HFF-Myc (cell line): ENCODE results near the gene LRRC53.

Experiments used
- DNase-seq: peaks from one replicate; pipeline ENCODE4 v3.0.0-alpha.2; 2011; ENCODE audit warnings: low read depth; ENCODE audit errors: extremely low read depth
- H3K4me3 ChIP-seq: replicated peaks from 2 replicates; pipeline ENCODE4 v1.5.1; 2011; ENCODE audit warnings: low read depth, mild to moderate bottlenecking, control low read depth, low read length
- TF ChIP-seq, protein P1 (sequence below): IDR thresholded peaks from 2 replicates; pipeline ENCODE4 v1.5.1; 2012; ENCODE audit warnings: mild to moderate bottlenecking, low read depth, low read length, control low read depth; ENCODE audit errors: missing control alignments

Gene LRRC53

DNA sequence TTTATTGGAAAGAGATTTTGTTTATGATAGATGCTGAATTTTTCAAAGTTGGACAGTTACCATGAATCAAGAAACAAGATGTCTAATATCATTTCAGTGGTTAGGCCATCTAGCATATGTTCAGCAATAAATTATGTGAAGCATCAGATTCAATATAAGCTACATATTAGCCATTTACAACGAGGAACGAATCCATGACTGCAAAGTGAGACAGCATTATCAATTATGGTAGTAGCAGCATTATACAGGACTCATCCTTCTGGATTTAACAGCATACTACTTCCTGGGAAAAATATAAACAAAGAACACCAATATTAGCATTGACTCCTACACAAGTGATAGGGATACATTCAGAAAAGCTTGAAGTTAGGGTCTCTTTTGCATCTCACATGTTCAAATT lies 59.1 kb downstream of the LRRC53 start:
- H3K4me3 ChIP-seq = no peak overlapping the region
- no peak for DNase-seq
- TF ChIP-seq, protein P1, sequence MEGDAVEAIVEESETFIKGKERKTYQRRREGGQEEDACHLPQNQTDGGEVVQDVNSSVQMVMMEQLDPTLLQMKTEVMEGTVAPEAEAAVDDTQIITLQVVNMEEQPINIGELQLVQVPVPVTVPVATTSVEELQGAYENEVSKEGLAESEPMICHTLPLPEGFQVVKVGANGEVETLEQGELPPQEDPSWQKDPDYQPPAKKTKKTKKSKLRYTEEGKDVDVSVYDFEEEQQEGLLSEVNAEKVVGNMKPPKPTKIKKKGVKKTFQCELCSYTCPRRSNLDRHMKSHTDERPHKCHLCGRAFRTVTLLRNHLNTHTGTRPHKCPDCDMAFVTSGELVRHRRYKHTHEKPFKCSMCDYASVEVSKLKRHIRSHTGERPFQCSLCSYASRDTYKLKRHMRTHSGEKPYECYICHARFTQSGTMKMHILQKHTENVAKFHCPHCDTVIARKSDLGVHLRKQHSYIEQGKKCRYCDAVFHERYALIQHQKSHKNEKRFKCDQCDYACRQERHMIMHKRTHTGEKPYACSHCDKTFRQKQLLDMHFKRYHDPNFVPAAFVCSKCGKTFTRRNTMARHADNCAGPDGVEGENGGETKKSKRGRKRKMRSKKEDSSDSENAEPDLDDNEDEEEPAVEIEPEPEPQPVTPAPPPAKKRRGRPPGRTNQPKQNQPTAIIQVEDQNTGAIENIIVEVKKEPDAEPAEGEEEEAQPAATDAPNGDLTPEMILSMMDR = no peak

DNA sequence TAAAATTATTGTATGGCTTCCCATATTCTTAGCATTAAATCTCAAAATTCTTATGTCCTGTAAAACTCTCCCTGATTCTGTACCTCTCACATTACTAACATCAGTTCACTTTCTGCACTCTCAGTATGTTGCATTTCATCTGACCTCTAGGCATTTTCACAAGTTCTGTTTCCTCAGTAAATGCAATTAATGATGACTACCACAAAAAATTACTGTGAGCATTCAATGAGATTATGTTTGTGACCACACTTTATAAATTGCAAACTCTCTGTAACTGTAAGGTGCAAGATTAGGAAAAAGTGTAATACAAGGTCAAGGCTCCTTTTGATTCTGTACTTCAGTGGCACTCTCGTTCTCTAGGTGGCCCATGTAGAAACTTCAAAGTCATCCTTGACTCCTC lies 60.4 kb downstream of the LRRC53 start:
- H3K4me3 ChIP-seq = no peak overlapping the region
- no peak for DNase-seq
- TF ChIP-seq, protein P1 = no peak

DNA sequence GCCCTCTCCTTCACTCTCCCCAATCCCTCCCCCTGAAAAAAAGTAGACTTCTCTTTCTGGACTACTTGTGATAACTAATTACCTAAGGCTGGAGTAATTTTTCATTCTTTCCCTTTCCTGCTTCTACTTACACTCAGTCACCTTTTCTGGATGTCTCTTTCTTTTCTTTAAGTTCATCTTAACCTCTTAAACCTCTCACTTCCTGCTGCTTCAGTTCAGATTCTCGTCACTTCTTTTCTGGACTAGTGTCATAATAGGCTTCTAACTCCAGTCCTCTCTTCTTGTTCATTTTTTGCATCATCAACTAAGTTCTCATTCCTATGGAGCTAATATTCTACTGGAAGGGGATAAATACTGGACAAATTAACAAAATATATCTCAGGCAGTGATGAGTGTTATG lies 75.4 kb downstream of the LRRC53 start:
- TF ChIP-seq, protein P1 = no peak
- no peak for DNase-seq

DNA sequence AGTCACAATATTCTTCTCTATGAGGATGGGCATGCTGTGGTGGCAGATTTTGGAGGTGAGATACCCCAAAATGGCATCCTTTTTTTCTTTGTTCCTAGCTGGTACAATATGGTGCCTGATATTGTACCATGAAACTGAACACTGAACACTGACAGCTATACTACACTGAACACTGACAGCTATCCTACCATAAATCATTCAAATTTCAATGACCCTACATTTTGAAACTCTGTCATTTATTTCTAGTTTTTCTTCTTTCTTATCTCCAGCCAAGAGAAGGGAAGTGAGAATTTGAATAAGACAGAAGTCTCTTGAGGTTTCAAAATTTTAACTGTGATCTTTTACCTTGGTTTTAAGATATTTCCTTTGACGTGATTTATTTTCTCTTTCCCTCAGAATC lies 76.3 kb downstream of the LRRC53 start:
- TF ChIP-seq, protein P1 = no peak
- no peak overlapping the region for H3K4me3 ChIP-seq
- no peak for DNase-seq

More for the DNA sequence above, 75.4 kb downstream of the LRRC53 start:
- no peak overlapping the region for H3K4me3 ChIP-seq

DNA sequence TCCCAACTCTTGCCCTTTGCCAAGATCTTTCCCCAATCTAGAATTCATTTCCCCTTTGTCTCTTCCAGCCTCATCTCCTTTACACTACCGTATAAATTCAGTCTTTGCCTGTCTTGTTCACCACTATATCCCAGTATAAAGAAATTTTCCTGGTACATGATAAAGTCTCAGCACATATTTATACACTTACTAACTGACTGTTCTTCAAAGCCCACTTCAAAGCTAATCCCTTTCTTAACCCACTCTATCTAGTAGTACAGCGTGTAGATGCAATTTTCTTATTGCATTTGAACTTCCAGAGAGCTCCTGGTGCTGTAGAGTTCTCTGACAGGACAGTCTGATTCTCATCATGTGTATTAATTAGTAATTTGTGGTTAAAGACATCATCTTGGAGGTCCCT lies 78.1 kb downstream of the LRRC53 start:
- DNase-seq = no peak
- TF ChIP-seq, protein P1 = no peak
- no peak overlapping the region for H3K4me3 ChIP-seq

DNA sequence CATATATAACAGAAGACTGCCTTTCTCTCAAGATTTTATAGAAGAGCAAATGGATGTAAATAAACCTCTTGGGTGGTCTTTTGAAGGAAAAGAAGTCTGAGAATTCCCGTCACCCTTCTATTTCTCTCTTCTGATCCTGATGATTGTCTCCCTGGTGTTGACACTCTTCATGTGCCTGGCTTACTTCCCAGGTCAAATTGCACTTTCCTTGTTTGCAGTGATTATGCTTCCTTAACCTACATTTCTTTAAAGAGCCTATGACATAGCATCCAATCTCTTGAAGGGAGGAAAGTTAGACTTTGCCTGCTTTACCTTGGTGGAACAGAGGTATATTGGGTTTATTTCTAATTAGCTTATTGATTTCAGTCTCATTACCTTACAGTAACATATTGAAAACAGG lies 80.1 kb downstream of the LRRC53 start:
- H3K4me3 ChIP-seq = no peak overlapping the region
- TF ChIP-seq, protein P1 = no peak
- no peak for DNase-seq

DNA sequence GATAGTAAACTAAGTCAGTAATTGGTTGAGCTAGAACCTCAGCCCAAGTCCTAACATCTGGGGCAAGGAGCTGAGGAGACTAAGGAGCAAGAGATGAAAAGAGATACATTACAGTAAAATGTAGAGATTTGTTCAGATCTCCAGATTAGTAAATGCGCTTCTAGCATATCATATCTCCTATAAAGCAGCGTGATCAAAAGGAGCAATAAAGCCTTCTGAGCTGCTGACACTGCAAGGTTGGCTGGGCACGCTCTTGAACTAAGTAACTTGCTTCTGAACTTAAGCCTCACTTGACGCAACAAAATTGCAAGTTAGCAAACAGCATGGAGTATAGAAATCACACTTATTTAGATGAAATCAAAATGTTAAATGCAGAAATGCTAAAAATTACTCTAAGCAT lies 80.9 kb downstream of the LRRC53 start:
- no peak for DNase-seq
- TF ChIP-seq, protein P1 = no peak
- H3K4me3 ChIP-seq = no peak overlapping the region
